NB4 (cell line): Measurements from ENCODE around the gene LSAMP.

Experiments used
- MYC ChIP-seq: IDR thresholded peaks from 2 replicates; pipeline ENCODE4 v1.6.1; 2011; ENCODE audit warnings: low read depth, low read length
- POLR2A ChIP-seq: IDR thresholded peaks from 2 replicates; pipeline ENCODE4 v1.6.1; 2011; ENCODE audit warnings: mild to moderate bottlenecking; ENCODE audit not compliant: insufficient read length; ENCODE audit errors: extremely low read depth
- TF ChIP-seq, protein P1 (sequence below): IDR thresholded peaks from one replicate; pipeline ENCODE4 v1.5.1; 2012; ENCODE audit warnings: low read depth, low read length

DNA sequence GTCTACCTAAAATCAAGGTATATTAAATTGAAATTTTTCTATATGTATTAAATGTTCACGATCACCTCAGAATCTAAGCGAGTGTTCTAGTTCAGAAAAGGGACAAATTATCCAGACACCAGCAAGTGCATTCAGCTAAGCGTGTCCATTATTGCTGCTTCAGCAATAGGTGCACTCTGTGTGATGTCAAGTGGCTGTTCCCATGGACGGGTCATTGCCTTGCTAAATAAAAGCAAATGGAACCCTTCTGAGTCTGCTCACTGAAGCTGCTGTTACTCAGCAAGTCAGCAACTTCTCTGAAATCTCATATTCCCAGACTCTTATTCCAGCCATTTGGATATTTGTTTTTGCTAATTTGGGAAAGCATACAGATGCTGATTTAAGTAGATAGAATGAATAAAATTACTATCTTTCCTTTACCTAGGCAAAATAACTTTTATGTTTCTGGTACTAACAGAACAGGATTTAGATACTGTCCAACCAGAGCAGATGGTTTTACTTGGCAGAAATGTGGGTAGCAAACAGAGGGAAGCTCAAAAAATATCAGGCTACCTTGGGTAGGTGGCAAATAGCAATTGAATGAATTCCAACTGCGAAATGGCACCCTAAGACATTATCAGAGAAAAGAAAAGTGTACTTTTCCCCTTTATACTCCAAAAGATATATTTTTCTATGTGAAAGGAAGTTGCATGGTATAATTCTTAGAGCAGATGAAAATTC lies 415.0 kb downstream of the LSAMP start:
- no peak for TF ChIP-seq POLR2A
- TF ChIP-seq, protein P1, sequence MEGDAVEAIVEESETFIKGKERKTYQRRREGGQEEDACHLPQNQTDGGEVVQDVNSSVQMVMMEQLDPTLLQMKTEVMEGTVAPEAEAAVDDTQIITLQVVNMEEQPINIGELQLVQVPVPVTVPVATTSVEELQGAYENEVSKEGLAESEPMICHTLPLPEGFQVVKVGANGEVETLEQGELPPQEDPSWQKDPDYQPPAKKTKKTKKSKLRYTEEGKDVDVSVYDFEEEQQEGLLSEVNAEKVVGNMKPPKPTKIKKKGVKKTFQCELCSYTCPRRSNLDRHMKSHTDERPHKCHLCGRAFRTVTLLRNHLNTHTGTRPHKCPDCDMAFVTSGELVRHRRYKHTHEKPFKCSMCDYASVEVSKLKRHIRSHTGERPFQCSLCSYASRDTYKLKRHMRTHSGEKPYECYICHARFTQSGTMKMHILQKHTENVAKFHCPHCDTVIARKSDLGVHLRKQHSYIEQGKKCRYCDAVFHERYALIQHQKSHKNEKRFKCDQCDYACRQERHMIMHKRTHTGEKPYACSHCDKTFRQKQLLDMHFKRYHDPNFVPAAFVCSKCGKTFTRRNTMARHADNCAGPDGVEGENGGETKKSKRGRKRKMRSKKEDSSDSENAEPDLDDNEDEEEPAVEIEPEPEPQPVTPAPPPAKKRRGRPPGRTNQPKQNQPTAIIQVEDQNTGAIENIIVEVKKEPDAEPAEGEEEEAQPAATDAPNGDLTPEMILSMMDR = no peak
- TF ChIP-seq MYC = no peak
